GM18519 (cell line): Measurements from ENCODE around the gene RYR1.
"Not testable (repeated sequence)": the region's sequence is repeated elsewhere in the genome, so short reads cannot be mapped to it uniquely, and the experiment has no call there.

Source experiments
- ATAC-seq: cut with Tn5 transposase; IDR thresholded peaks from one replicate; pipeline ENCODE4 v1.9.1; 2021; ENCODE audit warnings: mild to moderate bottlenecking, moderate library complexity; ENCODE audit not compliant: unreplicated experiment, low FRiP score

The RYR1 gene

GRCh38 chr19:38583985-38584305, 150.5 kb downstream of the RYR1 start:
- no peak for ATAC-seq

- no peak for ATAC-seq
Observed at GRCh38 chr19:38587562-38587961, 154.1 kb downstream of the RYR1 start.

GRCh38 chr19:38588041-38588440, 154.6 kb downstream of the RYR1 start:
- ATAC-seq: no peak

- ATAC-seq: no peak
Observed at GRCh38 chr19:38592940-38593339, 159.4 kb downstream of the RYR1 start.

- no peak for ATAC-seq
Observed at GRCh38 chr19:38596057-38596981, 162.8 kb downstream of the RYR1 start.

GRCh38 chr19:38597075-38597474, 163.6 kb downstream of the RYR1 start:
- no peak for ATAC-seq

GRCh38 chr19:38599722-38600121, 166.2 kb downstream of the RYR1 start:
- no peak for ATAC-seq

GRCh38 chr19:38602856-38603255, 169.4 kb downstream of the RYR1 start:
- ATAC-seq: not testable (repeated sequence)

GRCh38 chr19:38606131-38606530, 172.6 kb downstream of the RYR1 start:
- ATAC-seq: no peak

- no peak for ATAC-seq
Observed at GRCh38 chr19:38614289-38614688, 180.8 kb downstream of the RYR1 start.

- ATAC-seq: no peak
Observed at GRCh38 chr19:38615007-38615581, 181.6 kb downstream of the RYR1 start.

GRCh38 chr19:38616265-38616664, 182.8 kb downstream of the RYR1 start:
- ATAC-seq: no peak

GRCh38 chr19:38617283-38617763, 183.8 kb downstream of the RYR1 start:
- ATAC-seq: no peak

- peak; percentile 44 for ATAC-seq
Observed at GRCh38 chr19:38617764-38618589, 184.5 kb downstream of the RYR1 start, which contains the start of gene MAP4K1. Gene MAP4K1 (minus strand): TSS chr19:38617953. CDS start chr19:38617895, 58 bp downstream.

- ATAC-seq: peak; percentile 57
Observed at GRCh38 chr19:38618590-38619360, 185.3 kb downstream of the RYR1 start, which contains the start of gene EIF3K. Gene EIF3K (plus strand): TSS chr19:38619188. CDS start chr19:38619269, 81 bp downstream.

GRCh38 chr19:38619361-38620174, 186.1 kb downstream of the RYR1 start:
- no peak for ATAC-seq

GRCh38 chr19:38624822-38625221, 191.3 kb downstream of the RYR1 start:
- no peak for ATAC-seq

- no peak for ATAC-seq
Observed at GRCh38 chr19:38626401-38626800, 192.9 kb downstream of the RYR1 start.

GRCh38 chr19:38629568-38629967, 196.1 kb downstream of the RYR1 start:
- ATAC-seq: no peak
